IPS-NIHi7 (cell line): ENCODE data around the gene IL2RA.
"Not testable (repeated sequence)": the region's sequence is repeated elsewhere in the genome, so short reads cannot be mapped to it uniquely, and the experiment has no call there.

ENCODE experiments used
- DNase-seq: peaks from one replicate; pipeline ENCODE4 v3.0.0; 2012; ENCODE audit warnings: mixed read lengths; ENCODE audit errors: extremely low spot score

Gene IL2RA

GRCh38 chr10:6013413-6014192, 48.6 kb downstream of the IL2RA start:
- DNase-seq: no peak

GRCh38 chr10:6012121-6012905, 49.9 kb downstream of the IL2RA start:
- no peak for DNase-seq

- DNase-seq: no peak
Observed at GRCh38 chr10:6011558-6011957, 50.6 kb downstream of the IL2RA start.

- no peak for DNase-seq
Observed at GRCh38 chr10:6010569-6010968, 51.6 kb downstream of the IL2RA start.

GRCh38 chr10:6009961-6010360, 52.2 kb downstream of the IL2RA start:
- no peak for DNase-seq

GRCh38 chr10:6009150-6009549, 53.0 kb downstream of the IL2RA start:
- no peak for DNase-seq

GRCh38 chr10:6008497-6009142, 53.5 kb downstream of the IL2RA start:
- no peak for DNase-seq

GRCh38 chr10:6006991-6007390, 55.2 kb downstream of the IL2RA start:
- DNase-seq: no peak

- no peak for DNase-seq
Observed at GRCh38 chr10:6006546-6006945, 55.6 kb downstream of the IL2RA start.

GRCh38 chr10:6005856-6006395, 56.2 kb downstream of the IL2RA start:
- DNase-seq: no peak

- DNase-seq: not testable (repeated sequence)
Observed at GRCh38 chr10:6005161-6005804, 56.9 kb downstream of the IL2RA start.

- no peak for DNase-seq
Observed at GRCh38 chr10:6002809-6003510, 59.2 kb downstream of the IL2RA start.

GRCh38 chr10:5999440-6000165, 62.6 kb downstream of the IL2RA start:
- no peak for DNase-seq

- no peak for DNase-seq
Observed at GRCh38 chr10:5996696-5997095, 65.5 kb downstream of the IL2RA start.

GRCh38 chr10:5992398-5992797, 69.8 kb downstream of the IL2RA start:
- no peak for DNase-seq

- no peak for DNase-seq
Observed at GRCh38 chr10:5991708-5992107, 70.5 kb downstream of the IL2RA start.

GRCh38 chr10:5989756-5990155, 72.4 kb downstream of the IL2RA start:
- no peak for DNase-seq

GRCh38 chr10:5988336-5988920, 73.7 kb downstream of the IL2RA start:
- no peak for DNase-seq

- DNase-seq: no peak
Observed at GRCh38 chr10:5987747-5988146, 74.4 kb downstream of the IL2RA start.

GRCh38 chr10:5985029-5985428, 77.1 kb downstream of the IL2RA start:
- no peak for DNase-seq
